Glutamatergic neuron (in vitro differentiated cells): ENCODE results near the gene HMBS. TPM values are rescaled to one million over a fixed set of nuclear protein-coding genes. Genes with fewer than 3 reads are reported as not detected.
A peak's percentile ranks its signal among the peaks of the same experiment; 100 is the strongest.

Source experiments
- DNase-seq: peaks from one replicate; pipeline ENCODE4 v3.0.0; 2022
- H3K27ac Mint-ChIP-seq: one replicate; pipeline ENCODE4 v1.8.0; 2020; ENCODE audit warnings: mild to moderate bottlenecking, mixed read lengths, inconsistent platforms; ENCODE audit not compliant: unreplicated experiment
- H3K27me3 Mint-ChIP-seq: one replicate; pipeline ENCODE4 v1.8.0; 2020; ENCODE audit warnings: mild to moderate bottlenecking, moderate library complexity, mixed read lengths, inconsistent platforms; ENCODE audit not compliant: unreplicated experiment
- H3K36me3 Mint-ChIP-seq: one replicate; pipeline ENCODE4 v1.8.0; 2020; ENCODE audit warnings: mild to moderate bottlenecking, mixed read lengths, inconsistent platforms; ENCODE audit not compliant: unreplicated experiment
- H3K4me1 Mint-ChIP-seq: one replicate; pipeline ENCODE4 v1.8.0; 2020; ENCODE audit warnings: mild to moderate bottlenecking, low read depth, mixed read lengths, inconsistent platforms; ENCODE audit not compliant: unreplicated experiment
- H3K4me3 Mint-ChIP-seq: one replicate; pipeline ENCODE4 v1.8.0; 2020; ENCODE audit warnings: mild to moderate bottlenecking, mixed read lengths, inconsistent platforms; ENCODE audit not compliant: unreplicated experiment
- H3K9me3 Mint-ChIP-seq: one replicate; pipeline ENCODE4 v1.8.0; 2020; ENCODE audit warnings: mild to moderate bottlenecking, moderate library complexity, mixed read lengths, inconsistent platforms; ENCODE audit not compliant: unreplicated experiment
- CTCF ChIP-seq: fragments of 200-600 bp; sonication (generic); IDR thresholded peaks from one replicate; pipeline ENCODE4 v1.5.0; 2021; ENCODE audit not compliant: partially characterized antibody, unreplicated experiment
- total RNA-seq: library from RNA; stranded (reverse); fragmentation: NEBNext Ultra II Directional; extraction: Animal tissue kit (Norgen Biotek cat#: 25700); gene quantifications from one replicate; pipeline ENCODE4 v1.2.1, GENCODE V29; 2021; ENCODE audit not compliant: unreplicated experiment

Gene HMBS
- total RNA-seq, 1 donor from 2014 or later: 30.4 TPM

- DNase-seq: no peak
- H3K27ac Mint-ChIP-seq: no peak overlapping the region
- peak; percentile 33 for TF ChIP-seq CTCF
- H3K36me3 Mint-ChIP-seq: peaks cover under 1% of the 10 kb centered on the region
- H3K4me1 Mint-ChIP-seq: no peaks in the 10 kb centered on the region
- peaks cover 7% of the 10 kb centered on the region for H3K9me3 Mint-ChIP-seq
- H3K4me3 Mint-ChIP-seq: no peak overlapping the region
- no peaks in the 10 kb centered on the region for H3K27me3 Mint-ChIP-seq
Measured at GRCh38 chr11:119044708-119045107, 40.0 kb upstream of the HMBS start.

- no peak overlapping the region for H3K27ac Mint-ChIP-seq
- H3K27me3 Mint-ChIP-seq: no peaks in the 10 kb centered on the region
- DNase-seq: no peak
- peaks cover 7% of the 10 kb centered on the region for H3K9me3 Mint-ChIP-seq
- no peaks in the 10 kb centered on the region for H3K4me1 Mint-ChIP-seq
- peaks cover 4% of the 10 kb centered on the region for H3K36me3 Mint-ChIP-seq
- TF ChIP-seq CTCF: no peak
- no peak overlapping the region for H3K4me3 Mint-ChIP-seq
Measured at GRCh38 chr11:119046489-119046888, 38.2 kb upstream of the HMBS start.

GRCh38 chr11:119047205-119047604 lies 37.5 kb upstream of the HMBS start:
- peaks cover 4% of the 10 kb centered on the region for H3K36me3 Mint-ChIP-seq
- no peak overlapping the region for H3K4me3 Mint-ChIP-seq
- no peaks in the 10 kb centered on the region for H3K27me3 Mint-ChIP-seq
- no peaks in the 10 kb centered on the region for H3K4me1 Mint-ChIP-seq
- no peak overlapping the region for H3K27ac Mint-ChIP-seq
- peaks cover 6% of the 10 kb centered on the region for H3K9me3 Mint-ChIP-seq
- no peak for TF ChIP-seq CTCF
- DNase-seq: no peak

GRCh38 chr11:119048644-119049043 lies 36.0 kb upstream of the HMBS start:
- no peak overlapping the region for H3K27ac Mint-ChIP-seq
- H3K36me3 Mint-ChIP-seq: peaks cover 4% of the 10 kb centered on the region
- no peaks in the 10 kb centered on the region for H3K27me3 Mint-ChIP-seq
- no peak for DNase-seq
- H3K4me3 Mint-ChIP-seq: no peak overlapping the region
- H3K9me3 Mint-ChIP-seq: peaks cover 6% of the 10 kb centered on the region
- TF ChIP-seq CTCF: no peak
- no peaks in the 10 kb centered on the region for H3K4me1 Mint-ChIP-seq

GRCh38 chr11:119049081-119049480 lies 35.6 kb upstream of the HMBS start:
- Mint-ChIP-seq H3K4me3 (no peak overlapping the region), H3K4me1 (no peaks in the 10 kb centered on the region), H3K27ac (no peak overlapping the region), H3K9me3 (peaks cover 6% of the 10 kb centered on the region), H3K27me3 (no peaks in the 10 kb centered on the region), H3K36me3 (peaks cover 4% of the 10 kb centered on the region)
- TF ChIP-seq CTCF: no peak
- DNase-seq: no peak
